ES-I3 (cell line): ENCODE data around the gene NR1H2.

Experiments
- H3K36me3 ChIP-seq: 2 replicates; pipeline ENCODE4 v1.6.1; 2013; ENCODE audit warnings: mild to moderate bottlenecking, low read length, control low read depth, moderate library complexity; ENCODE audit not compliant: insufficient read depth
- H3K4me1 ChIP-seq: 2 replicates; pipeline ENCODE4 v1.6.1; 2013; ENCODE audit warnings: mild to moderate bottlenecking, control low read depth, low read length; ENCODE audit not compliant: insufficient read depth
- H3K9ac ChIP-seq: 2 replicates; pipeline ENCODE4 v1.6.1; 2013; ENCODE audit warnings: low read depth, mild to moderate bottlenecking, low read length, moderate library complexity
- H3K9me3 ChIP-seq: 2 replicates; pipeline ENCODE4 v1.6.1; 2013; ENCODE audit warnings: mild to moderate bottlenecking, low read length, moderate library complexity; ENCODE audit not compliant: control insufficient read depth, insufficient read depth

The NR1H2 gene

DNA sequence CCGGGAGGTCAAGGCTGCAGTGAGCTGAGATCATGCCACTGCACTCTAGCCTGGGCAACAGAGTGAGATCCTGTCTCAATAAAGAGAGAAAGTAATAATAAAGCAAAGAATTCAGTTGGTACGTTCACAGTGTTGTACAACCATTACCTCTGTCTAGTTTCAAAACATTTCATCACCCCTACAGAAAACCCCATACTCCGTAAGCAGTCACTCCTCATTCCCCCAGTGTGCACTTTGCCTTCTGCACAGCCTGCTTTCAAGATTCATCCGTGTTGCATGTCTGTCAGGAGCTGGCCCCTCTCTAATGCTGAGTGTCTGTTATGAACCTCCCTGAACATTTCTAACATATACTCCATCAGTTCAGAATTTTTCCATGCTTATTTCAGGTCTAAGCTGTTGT, 17.3 kb downstream of the NR1H2 start:
- no peak overlapping the region for H3K9ac ChIP-seq
- H3K4me1 ChIP-seq: no peaks in the 10 kb centered on the region
- H3K9me3 ChIP-seq: no peaks in the 10 kb centered on the region; the same call in 1 of the 2 replicates
- peaks cover 8% of the 10 kb centered on the region; the same call in 1 of the 2 replicates for H3K36me3 ChIP-seq

DNA sequence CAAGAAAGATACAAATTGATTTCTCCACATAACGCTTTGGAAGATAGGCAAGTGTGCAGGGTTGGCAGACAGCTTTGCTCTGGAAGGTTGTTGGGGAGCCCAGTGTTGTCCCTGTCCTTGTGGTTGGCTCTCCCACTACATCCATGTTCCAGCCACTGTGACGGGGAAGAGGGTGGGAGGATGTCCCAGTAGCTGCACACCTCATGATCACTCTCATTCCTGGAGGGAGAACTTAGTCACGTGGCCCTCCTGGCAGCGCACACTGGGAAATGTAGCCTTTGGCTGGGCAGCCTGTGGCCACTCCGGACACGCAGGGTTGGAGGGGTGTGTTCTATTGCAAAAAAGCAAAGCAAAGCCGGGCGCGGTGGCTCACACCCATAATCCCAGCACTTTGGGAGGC, 17.8 kb downstream of the NR1H2 start:
- Histone ChIP-seq H3K4me1 (no peaks in the 10 kb centered on the region), H3K9me3 (no peaks in the 10 kb centered on the region; the same call in 1 of the 2 replicates), H3K9ac (no peak overlapping the region), H3K36me3 (peaks cover 8% of the 10 kb centered on the region; the same call in 1 of the 2 replicates)

- Histone ChIP-seq H3K9me3 (no peaks in the 10 kb centered on the region), H3K4me1 (no peaks in the 10 kb centered on the region), H3K36me3 (no peaks in the 10 kb centered on the region; the same call in 1 of the 2 replicates), H3K9ac (no peak overlapping the region)
Observed at GRCh38 chr19:50398675-50399367, 22.6 kb downstream of the NR1H2 start.

- H3K9me3 ChIP-seq: no peaks in the 10 kb centered on the region
- no peaks in the 10 kb centered on the region for H3K4me1 ChIP-seq
- H3K9ac ChIP-seq: no peak overlapping the region
- H3K36me3 ChIP-seq: no peaks in the 10 kb centered on the region; the same call in 1 of the 2 replicates
Observed at GRCh38 chr19:50399368-50399745, 23.1 kb downstream of the NR1H2 start.

DNA sequence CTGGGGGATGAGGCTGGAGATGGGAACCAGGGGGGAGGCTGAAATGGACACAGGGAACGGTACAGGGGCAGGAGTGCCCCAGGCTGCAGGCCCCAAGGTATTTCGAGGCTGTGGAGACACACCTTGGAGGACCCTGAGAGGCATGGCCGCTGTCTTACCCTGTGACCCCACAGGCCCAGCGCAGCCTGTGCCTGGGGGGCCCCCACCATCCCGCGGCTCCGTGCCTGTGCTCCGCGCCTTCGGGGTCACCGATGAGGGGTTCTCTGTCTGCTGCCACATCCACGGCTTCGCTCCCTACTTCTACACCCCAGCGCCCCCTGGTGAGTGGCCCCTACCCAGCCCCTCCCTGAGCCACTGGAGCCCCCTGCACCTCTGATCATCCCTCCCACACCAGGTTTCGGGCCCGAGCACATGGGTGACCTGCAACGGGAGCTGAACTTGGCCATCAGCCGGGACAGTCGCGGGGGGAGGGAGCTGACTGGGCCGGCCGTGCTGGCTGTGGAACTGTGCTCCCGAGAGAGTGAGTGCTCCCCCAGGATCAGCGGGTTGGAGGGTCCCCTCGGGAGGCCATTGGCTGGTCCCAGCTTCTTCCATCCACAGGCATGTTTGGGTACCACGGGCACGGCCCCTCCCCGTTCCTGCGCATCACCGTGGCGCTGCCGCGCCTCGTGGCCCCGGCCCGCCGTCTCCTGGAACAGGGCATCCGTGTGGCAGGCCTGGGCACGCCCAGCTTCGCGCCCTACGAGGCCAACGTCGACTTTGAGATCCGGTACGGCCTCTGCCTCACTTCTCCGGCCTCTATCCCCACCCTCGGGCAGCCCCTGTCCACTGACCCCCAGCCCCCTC, 25.6 kb downstream of the NR1H2 start:
- H3K36me3 ChIP-seq: no peaks in the 10 kb centered on the region; the same call in 1 of the 2 replicates
- no peaks in the 10 kb centered on the region for H3K9me3 ChIP-seq
- no peak overlapping the region for H3K9ac ChIP-seq
- H3K4me1 ChIP-seq: no peaks in the 10 kb centered on the region

GRCh38 chr19:50402544-50403301, 26.5 kb downstream of the NR1H2 start:
- H3K36me3 ChIP-seq: no peaks in the 10 kb centered on the region; the same call in 1 of the 2 replicates
- no peak overlapping the region for H3K9ac ChIP-seq
- H3K4me1 ChIP-seq: no peaks in the 10 kb centered on the region
- no peaks in the 10 kb centered on the region for H3K9me3 ChIP-seq

- Histone ChIP-seq H3K9me3 (no peaks in the 10 kb centered on the region), H3K4me1 (no peaks in the 10 kb centered on the region), H3K36me3 (peaks cover 5% of the 10 kb centered on the region; the same call in 1 of the 2 replicates), H3K9ac (no peak overlapping the region)
Observed at GRCh38 chr19:50406156-50406820, 30.0 kb downstream of the NR1H2 start.

- Histone ChIP-seq H3K36me3 (peaks cover 5% of the 10 kb centered on the region; the same call in 1 of the 2 replicates), H3K9me3 (no peaks in the 10 kb centered on the region), H3K4me1 (no peaks in the 10 kb centered on the region), H3K9ac (no peak overlapping the region)
Observed at GRCh38 chr19:50406829-50407228, 30.6 kb downstream of the NR1H2 start.

GRCh38 chr19:50409347-50409746, 33.1 kb downstream of the NR1H2 start:
- Histone ChIP-seq H3K4me1 (no peaks in the 10 kb centered on the region), H3K9me3 (no peaks in the 10 kb centered on the region), H3K36me3 (peaks cover 5% of the 10 kb centered on the region; the same call in 1 of the 2 replicates), H3K9ac (no peak overlapping the region)

DNA sequence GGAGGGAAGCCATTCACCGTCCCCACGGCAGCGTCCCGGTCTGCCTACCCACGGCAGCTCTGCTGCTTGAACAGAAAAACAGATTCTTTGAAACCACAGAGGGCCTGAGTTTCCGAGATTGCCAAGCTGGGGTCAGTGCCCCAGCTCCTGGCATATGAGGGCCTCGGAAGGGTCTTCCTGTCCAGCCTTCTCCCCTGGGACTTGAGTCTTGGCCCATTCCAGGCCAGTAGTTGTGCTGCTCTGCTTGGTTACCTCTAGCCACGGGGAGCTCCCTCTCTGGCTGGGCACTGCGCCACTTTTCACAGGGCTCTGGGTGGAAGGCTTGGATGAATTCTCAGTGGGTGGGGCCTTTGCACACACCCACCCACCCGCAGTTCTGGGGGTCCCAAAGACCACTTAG, 33.9 kb downstream of the NR1H2 start:
- H3K9me3 ChIP-seq: no peaks in the 10 kb centered on the region
- H3K36me3 ChIP-seq: peaks cover 5% of the 10 kb centered on the region; the same call in 1 of the 2 replicates
- no peak overlapping the region for H3K9ac ChIP-seq
- H3K4me1 ChIP-seq: no peaks in the 10 kb centered on the region

GRCh38 chr19:50412419-50412818, 36.2 kb downstream of the NR1H2 start:
- Histone ChIP-seq H3K36me3 (peaks cover 5% of the 10 kb centered on the region; the same call in 1 of the 2 replicates), H3K9me3 (no peaks in the 10 kb centered on the region), H3K4me1 (no peaks in the 10 kb centered on the region), H3K9ac (no peak overlapping the region)

DNA sequence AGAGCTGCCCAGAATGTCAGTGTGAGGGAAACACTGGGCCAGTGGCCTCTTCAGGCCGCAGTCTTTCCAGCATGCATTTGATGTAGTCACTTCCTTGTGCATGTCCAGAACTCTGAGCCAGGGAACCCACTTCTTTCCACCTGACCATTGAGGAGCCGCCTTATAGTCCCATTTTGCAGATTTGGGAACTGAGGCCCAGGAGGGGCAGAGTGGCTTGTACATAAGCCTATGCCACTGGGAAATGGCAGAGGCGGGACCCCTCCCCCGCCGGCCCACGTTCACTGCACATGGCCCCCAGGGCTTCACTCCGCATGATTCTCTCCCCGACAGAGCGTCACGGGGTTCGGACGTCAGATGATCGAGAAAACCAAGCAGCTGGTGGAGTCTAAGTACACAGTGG, 36.8 kb downstream of the NR1H2 start:
- Histone ChIP-seq H3K4me1 (no peaks in the 10 kb centered on the region), H3K9ac (no peak overlapping the region), H3K9me3 (no peaks in the 10 kb centered on the region), H3K36me3 (peaks cover 5% of the 10 kb centered on the region; the same call in 1 of the 2 replicates)

DNA sequence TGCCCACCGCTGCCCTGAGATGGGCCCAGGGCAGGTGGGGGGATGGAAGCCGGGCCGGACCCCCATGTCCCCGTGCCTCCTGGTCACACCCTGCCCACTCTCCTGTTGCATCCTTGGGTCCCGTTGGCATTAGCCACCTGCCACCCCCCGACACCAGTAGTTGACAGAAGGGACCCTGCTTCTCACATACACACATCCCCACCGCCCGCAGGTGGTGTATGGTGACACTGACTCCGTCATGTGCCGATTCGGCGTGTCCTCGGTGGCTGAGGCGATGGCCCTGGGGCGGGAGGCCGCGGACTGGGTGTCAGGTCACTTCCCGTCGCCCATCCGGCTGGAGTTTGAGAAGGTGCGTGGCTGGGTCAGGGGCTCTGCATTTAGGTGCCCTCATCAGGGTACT, 37.3 kb downstream of the NR1H2 start:
- peaks cover 5% of the 10 kb centered on the region; the same call in 1 of the 2 replicates for H3K36me3 ChIP-seq
- H3K9ac ChIP-seq: no peak overlapping the region
- H3K9me3 ChIP-seq: no peaks in the 10 kb centered on the region
- no peaks in the 10 kb centered on the region for H3K4me1 ChIP-seq
